ENCODE data around the gene MBTPS2.

Gene MBTPS2

GRCh38 chrX:21839334-21840192 is at the start of gene MBTPS2:
Gene MBTPS2 (plus strand): TSS chrX:21839617. CDS start chrX:21839735, 118 bp downstream.
- Histone ChIP-seq H3K27ac (ENCODE audit: low read depth, low read length) (peak within 1 kb of the TSS; percentile 46), H3K27me3 (ENCODE audit: control insufficient read depth in 5 of 5, insufficient read depth in 4 of 5, low read length in 5 of 5) (no peaks in the 10 kb centered on the region), H3K4me1 (ENCODE audit: control insufficient read depth in 5 of 5, insufficient read depth in 5 of 5, low read length in 5 of 5) (peaks cover 2 to 13% (median 9%) of the 10 kb centered on the region in 5 donors), H3K36me3 (ENCODE audit: control insufficient read depth in 5 of 5, insufficient read depth in 5 of 5, low read length in 5 of 5) (no peaks in the 10 kb centered on the region), H3K9me3 (ENCODE audit: control insufficient read depth in 5 of 5, low read length in 5 of 5) (peaks cover 0 to 3% (median 0%) of the 10 kb centered on the region in 5 donors), H3K9ac (ENCODE audit: low read length in 5 of 5) (peak within 1 kb of the TSS; percentile 57 to 88 (median 86)), H3K4me3 (ENCODE audit: low read depth in 1 of 5, low read length in 5 of 5) (peak within 1 kb of the TSS; percentile 76 to 88 (median 79))

GRCh38 chrX:21798677-21799219 is 40.7 kb upstream of the MBTPS2 start:
- Histone ChIP-seq H3K9me3 (ENCODE audit: control insufficient read depth in 5 of 5, low read length in 5 of 5) (no peaks in the 10 kb centered on the region), H3K27me3 (ENCODE audit: control insufficient read depth in 5 of 5, insufficient read depth in 4 of 5, low read length in 5 of 5) (peaks cover 0 to 7% (median 2%) of the 10 kb centered on the region in 5 donors), H3K27ac (ENCODE audit: low read depth, low read length) (no peak overlapping the region), H3K4me1 (ENCODE audit: control insufficient read depth in 5 of 5, insufficient read depth in 5 of 5, low read length in 5 of 5) (no peaks in the 10 kb centered on the region), H3K9ac (ENCODE audit: low read length in 5 of 5) (no peak overlapping the region), H3K4me3 (ENCODE audit: low read depth in 1 of 5, low read length in 5 of 5) (no peak overlapping the region), H3K36me3 (ENCODE audit: control insufficient read depth in 5 of 5, insufficient read depth in 5 of 5, low read length in 5 of 5) (no peaks in the 10 kb centered on the region)

- Histone ChIP-seq H3K9me3 (ENCODE audit: control insufficient read depth in 5 of 5, low read length in 5 of 5) (no peaks in the 10 kb centered on the region), H3K4me1 (ENCODE audit: control insufficient read depth in 5 of 5, insufficient read depth in 5 of 5, low read length in 5 of 5) (no peaks in the 10 kb centered on the region), H3K27ac (ENCODE audit: low read depth, low read length) (no peak overlapping the region), H3K9ac (ENCODE audit: low read length in 5 of 5) (no peak overlapping the region), H3K36me3 (ENCODE audit: control insufficient read depth in 5 of 5, insufficient read depth in 5 of 5, low read length in 5 of 5) (no peaks in the 10 kb centered on the region), H3K27me3 (ENCODE audit: control insufficient read depth in 5 of 5, insufficient read depth in 4 of 5, low read length in 5 of 5) (peaks cover 0 to 7% (median 3%) of the 10 kb centered on the region in 5 donors), H3K4me3 (ENCODE audit: low read depth in 1 of 5, low read length in 5 of 5) (no peak overlapping the region)
Measured at GRCh38 chrX:21799767-21800166, 39.6 kb upstream of the MBTPS2 start.

DNA sequence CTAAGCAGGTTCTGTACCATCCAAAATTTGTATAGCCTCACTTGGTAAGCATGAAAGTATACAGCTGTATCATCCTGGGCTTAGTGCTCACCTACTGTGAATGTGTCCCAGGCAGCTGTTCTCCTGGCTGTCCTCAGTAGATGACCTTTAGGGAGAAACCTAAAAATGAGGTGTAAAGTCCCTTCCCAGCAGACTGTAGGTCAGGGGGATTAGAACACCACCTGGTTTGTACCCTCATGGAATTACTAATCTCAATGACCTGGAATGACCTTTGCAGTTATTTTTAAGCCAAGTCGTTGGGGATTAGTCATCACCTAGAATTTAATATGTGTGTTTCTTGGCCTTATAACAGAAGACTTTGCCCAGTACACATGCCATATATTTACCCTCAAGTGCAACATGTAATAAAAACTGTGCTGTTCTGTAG is 39.1 kb upstream of the MBTPS2 start:
- Histone ChIP-seq H3K27ac (ENCODE audit: low read depth, low read length) (no peak overlapping the region), H3K9ac (ENCODE audit: low read length in 5 of 5) (no peak overlapping the region), H3K27me3 (ENCODE audit: control insufficient read depth in 5 of 5, insufficient read depth in 4 of 5, low read length in 5 of 5) (peaks cover 0 to 7% (median 3%) of the 10 kb centered on the region in 5 donors), H3K9me3 (ENCODE audit: control insufficient read depth in 5 of 5, low read length in 5 of 5) (no peaks in the 10 kb centered on the region), H3K4me3 (ENCODE audit: low read depth in 1 of 5, low read length in 5 of 5) (no peak overlapping the region), H3K4me1 (ENCODE audit: control insufficient read depth in 5 of 5, insufficient read depth in 5 of 5, low read length in 5 of 5) (no peaks in the 10 kb centered on the region), H3K36me3 (ENCODE audit: control insufficient read depth in 5 of 5, insufficient read depth in 5 of 5, low read length in 5 of 5) (no peaks in the 10 kb centered on the region)

GRCh38 chrX:21802054-21802670 is 37.3 kb upstream of the MBTPS2 start:
- no peak overlapping the region for H3K9ac ChIP-seq (ENCODE audit: low read length in 5 of 5)
- H3K4me1 ChIP-seq (ENCODE audit: control insufficient read depth in 5 of 5, insufficient read depth in 5 of 5, low read length in 5 of 5), result no peaks in the 10 kb centered on the region
- no peaks in the 10 kb centered on the region for H3K36me3 ChIP-seq (ENCODE audit: control insufficient read depth in 5 of 5, insufficient read depth in 5 of 5, low read length in 5 of 5)
- no peak overlapping the region for H3K27ac ChIP-seq (ENCODE audit: low read depth, low read length)
- peaks cover 0 to 7% (median 4%) of the 10 kb centered on the region in 5 donors for H3K27me3 ChIP-seq (ENCODE audit: control insufficient read depth in 5 of 5, insufficient read depth in 4 of 5, low read length in 5 of 5)
- H3K4me3 ChIP-seq (ENCODE audit: low read depth in 1 of 5, low read length in 5 of 5), result no peak overlapping the region
- no peaks in the 10 kb centered on the region for H3K9me3 ChIP-seq (ENCODE audit: control insufficient read depth in 5 of 5, low read length in 5 of 5)

- Histone ChIP-seq H3K9me3 (ENCODE audit: control insufficient read depth in 5 of 5, low read length in 5 of 5) (no peaks in the 10 kb centered on the region), H3K4me3 (ENCODE audit: low read depth in 1 of 5, low read length in 5 of 5) (no peak overlapping the region), H3K9ac (ENCODE audit: low read length in 5 of 5) (no peak overlapping the region), H3K27ac (ENCODE audit: low read depth, low read length) (no peak overlapping the region), H3K4me1 (ENCODE audit: control insufficient read depth in 5 of 5, insufficient read depth in 5 of 5, low read length in 5 of 5) (no peaks in the 10 kb centered on the region), H3K27me3 (ENCODE audit: control insufficient read depth in 5 of 5, insufficient read depth in 4 of 5, low read length in 5 of 5) (peaks cover 0 to 7% (median 4%) of the 10 kb centered on the region in 5 donors), H3K36me3 (ENCODE audit: control insufficient read depth in 5 of 5, insufficient read depth in 5 of 5, low read length in 5 of 5) (no peaks in the 10 kb centered on the region)
Measured at GRCh38 chrX:21802839-21803238, 36.6 kb upstream of the MBTPS2 start.

DNA sequence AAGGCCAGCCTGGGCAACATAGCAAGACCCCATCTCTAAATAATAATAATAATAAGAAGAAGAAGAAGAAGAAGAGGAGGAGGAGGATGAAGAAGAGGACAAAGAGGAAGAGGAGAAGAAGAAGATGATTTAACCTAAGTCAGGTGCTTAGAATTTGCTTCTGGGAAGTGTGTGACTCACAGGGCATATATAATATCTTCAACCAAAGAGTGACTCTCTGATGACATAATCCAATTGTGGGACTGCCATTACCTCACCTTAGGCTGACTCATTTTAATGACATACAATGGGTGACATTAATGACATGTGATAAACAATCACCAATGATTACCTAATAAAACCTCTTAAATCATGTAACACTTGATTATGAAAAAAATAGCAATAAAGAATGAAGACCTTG is 32.7 kb upstream of the MBTPS2 start:
- H3K27me3 ChIP-seq (ENCODE audit: control insufficient read depth in 5 of 5, insufficient read depth in 4 of 5, low read length in 5 of 5), result peaks cover 0 to 7% (median 0%) of the 10 kb centered on the region in 5 donors
- no peak overlapping the region for H3K4me3 ChIP-seq (ENCODE audit: low read depth in 1 of 5, low read length in 5 of 5)
- no peak overlapping the region for H3K9ac ChIP-seq (ENCODE audit: low read length in 5 of 5)
- H3K4me1 ChIP-seq (ENCODE audit: control insufficient read depth in 5 of 5, insufficient read depth in 5 of 5, low read length in 5 of 5), result no peaks in the 10 kb centered on the region
- no peaks in the 10 kb centered on the region for H3K36me3 ChIP-seq (ENCODE audit: control insufficient read depth in 5 of 5, insufficient read depth in 5 of 5, low read length in 5 of 5)
- H3K27ac ChIP-seq (ENCODE audit: low read depth, low read length), result no peak overlapping the region
- peaks cover 0 to 8% (median 4%) of the 10 kb centered on the region in 5 donors for H3K9me3 ChIP-seq (ENCODE audit: control insufficient read depth in 5 of 5, low read length in 5 of 5)

- Histone ChIP-seq H3K4me3 (ENCODE audit: low read depth in 1 of 5, low read length in 5 of 5) (no peak overlapping the region), H3K9me3 (ENCODE audit: control insufficient read depth in 5 of 5, low read length in 5 of 5) (peaks cover 0 to 13% (median 12%) of the 10 kb centered on the region in 5 donors)
Measured at GRCh38 chrX:21811832-21812231, 27.6 kb upstream of the MBTPS2 start.

DNA sequence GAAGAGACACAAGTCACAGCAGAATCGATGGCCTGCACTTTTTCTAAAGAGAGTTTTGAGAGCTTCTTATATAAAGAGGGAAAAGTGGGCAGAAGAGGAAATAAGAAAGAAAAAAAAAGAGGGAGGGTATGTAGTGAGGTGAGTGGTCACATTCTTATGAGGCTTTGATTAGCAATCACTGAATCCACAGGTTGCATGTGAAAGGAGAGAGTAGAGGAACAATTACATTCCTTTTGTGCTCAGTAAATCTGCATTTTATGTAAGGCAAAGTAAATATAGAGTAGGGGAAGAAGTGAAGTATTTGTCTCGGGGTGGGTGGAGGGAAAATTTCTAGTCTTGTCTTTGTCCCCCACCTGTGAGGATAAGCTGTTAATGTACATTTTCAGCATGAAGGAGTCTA is 26.8 kb upstream of the MBTPS2 start:
- H3K27me3 ChIP-seq (ENCODE audit: control insufficient read depth in 5 of 5, insufficient read depth in 4 of 5, low read length in 5 of 5), result no peaks in the 10 kb centered on the region
- H3K4me1 ChIP-seq (ENCODE audit: control insufficient read depth in 5 of 5, insufficient read depth in 5 of 5, low read length in 5 of 5), result no peaks in the 10 kb centered on the region
- H3K27ac ChIP-seq (ENCODE audit: low read depth, low read length), result no peak overlapping the region
- H3K36me3 ChIP-seq (ENCODE audit: control insufficient read depth in 5 of 5, insufficient read depth in 5 of 5, low read length in 5 of 5), result no peaks in the 10 kb centered on the region
- no peak overlapping the region for H3K4me3 ChIP-seq (ENCODE audit: low read depth in 1 of 5, low read length in 5 of 5)
- H3K9ac ChIP-seq (ENCODE audit: low read length in 5 of 5), result no peak overlapping the region
- peaks cover 0 to 13% (median 12%) of the 10 kb centered on the region in 5 donors for H3K9me3 ChIP-seq (ENCODE audit: control insufficient read depth in 5 of 5, low read length in 5 of 5)

More at GRCh38 chrX:21811832-21812231, 27.6 kb upstream of the MBTPS2 start:
- Histone ChIP-seq H3K27ac (ENCODE audit: low read depth, low read length) (no peak overlapping the region), H3K27me3 (ENCODE audit: control insufficient read depth in 5 of 5, insufficient read depth in 4 of 5, low read length in 5 of 5) (peaks cover 0 to 4% (median 0%) of the 10 kb centered on the region in 5 donors), H3K36me3 (ENCODE audit: control insufficient read depth in 5 of 5, insufficient read depth in 5 of 5, low read length in 5 of 5) (no peaks in the 10 kb centered on the region), H3K4me1 (ENCODE audit: control insufficient read depth in 5 of 5, insufficient read depth in 5 of 5, low read length in 5 of 5) (no peaks in the 10 kb centered on the region), H3K9ac (ENCODE audit: low read length in 5 of 5) (no peak overlapping the region)

Data from subcutaneous abdominal adipose tissue (tissue), 5 donors.